Measurements from ENCODE around the gene CHD5. TPM values are rescaled to one million over a fixed set of nuclear protein-coding genes. Genes with fewer than 3 reads are reported as not detected.

Gene CHD5
- total and polyA plus RNA-seq, 12 donors = 0.01 to 0.78 (median 0.17) TPM

DNA sequence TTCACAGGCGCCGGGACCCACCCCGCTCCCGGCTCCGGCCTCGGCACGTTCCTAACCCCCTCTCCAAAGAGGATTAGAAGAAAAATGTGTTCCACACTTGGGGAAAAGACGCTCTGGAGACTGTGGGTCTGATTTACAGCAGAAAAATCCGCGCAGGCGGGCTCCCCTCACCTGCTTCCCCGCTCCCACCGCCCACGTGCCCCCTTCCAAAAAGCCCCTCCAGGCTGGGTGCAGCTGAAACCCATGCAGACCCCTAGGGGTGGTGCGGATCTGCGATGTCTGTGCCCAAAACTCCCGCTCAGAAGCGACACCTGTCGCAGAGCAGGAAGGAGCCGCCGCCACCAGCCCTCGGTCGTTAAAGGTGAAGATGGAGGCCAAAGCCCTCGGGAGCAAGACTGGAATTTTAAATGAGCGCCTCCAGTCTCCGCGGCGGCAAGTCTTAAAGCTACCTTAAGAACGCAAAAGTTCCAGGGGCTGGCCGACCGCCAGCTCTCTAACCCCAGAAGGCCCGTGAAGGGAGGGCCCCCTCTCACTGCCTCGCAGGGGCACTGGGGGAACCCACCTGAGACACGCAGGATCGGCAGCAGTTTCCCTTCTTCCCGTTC is 688 bp upstream of the CHD5 start:
- intact Hi-C loops (cut with DNase I) = loop anchor here in 7 of 10 donors (10.0 kb wide), 2 partner anchors 64 to 126 kb away; partner anchors contain the start of gene HES3 (in 1 of the 7)
- TF ChIP-seq, protein P1, sequence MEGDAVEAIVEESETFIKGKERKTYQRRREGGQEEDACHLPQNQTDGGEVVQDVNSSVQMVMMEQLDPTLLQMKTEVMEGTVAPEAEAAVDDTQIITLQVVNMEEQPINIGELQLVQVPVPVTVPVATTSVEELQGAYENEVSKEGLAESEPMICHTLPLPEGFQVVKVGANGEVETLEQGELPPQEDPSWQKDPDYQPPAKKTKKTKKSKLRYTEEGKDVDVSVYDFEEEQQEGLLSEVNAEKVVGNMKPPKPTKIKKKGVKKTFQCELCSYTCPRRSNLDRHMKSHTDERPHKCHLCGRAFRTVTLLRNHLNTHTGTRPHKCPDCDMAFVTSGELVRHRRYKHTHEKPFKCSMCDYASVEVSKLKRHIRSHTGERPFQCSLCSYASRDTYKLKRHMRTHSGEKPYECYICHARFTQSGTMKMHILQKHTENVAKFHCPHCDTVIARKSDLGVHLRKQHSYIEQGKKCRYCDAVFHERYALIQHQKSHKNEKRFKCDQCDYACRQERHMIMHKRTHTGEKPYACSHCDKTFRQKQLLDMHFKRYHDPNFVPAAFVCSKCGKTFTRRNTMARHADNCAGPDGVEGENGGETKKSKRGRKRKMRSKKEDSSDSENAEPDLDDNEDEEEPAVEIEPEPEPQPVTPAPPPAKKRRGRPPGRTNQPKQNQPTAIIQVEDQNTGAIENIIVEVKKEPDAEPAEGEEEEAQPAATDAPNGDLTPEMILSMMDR (IDR thresholded peaks at IDR 0.05) = no peak
- Histone ChIP-seq H3K4me1 (peaks cover 3 to 23% (median 18%) of the 10 kb centered on the region in 9 donors), H3K9me3 (no peaks in the 10 kb centered on the region), H3K4me3 (no peak overlapping the region), H3K27me3 (peaks cover 20 to 60% (median 44%) of the 10 kb centered on the region in 7 donors), H3K27ac (no peak overlapping the region), H3K36me3 (peaks cover 0 to 17% (median 3%) of the 10 kb centered on the region in 9 donors)
- no peak for ATAC-seq
- DNase-seq = no peak
- 4 to 7% methylated on average over 32 to 36 of the region's 36 CpGs for WGBS, 2 donors

DNA sequence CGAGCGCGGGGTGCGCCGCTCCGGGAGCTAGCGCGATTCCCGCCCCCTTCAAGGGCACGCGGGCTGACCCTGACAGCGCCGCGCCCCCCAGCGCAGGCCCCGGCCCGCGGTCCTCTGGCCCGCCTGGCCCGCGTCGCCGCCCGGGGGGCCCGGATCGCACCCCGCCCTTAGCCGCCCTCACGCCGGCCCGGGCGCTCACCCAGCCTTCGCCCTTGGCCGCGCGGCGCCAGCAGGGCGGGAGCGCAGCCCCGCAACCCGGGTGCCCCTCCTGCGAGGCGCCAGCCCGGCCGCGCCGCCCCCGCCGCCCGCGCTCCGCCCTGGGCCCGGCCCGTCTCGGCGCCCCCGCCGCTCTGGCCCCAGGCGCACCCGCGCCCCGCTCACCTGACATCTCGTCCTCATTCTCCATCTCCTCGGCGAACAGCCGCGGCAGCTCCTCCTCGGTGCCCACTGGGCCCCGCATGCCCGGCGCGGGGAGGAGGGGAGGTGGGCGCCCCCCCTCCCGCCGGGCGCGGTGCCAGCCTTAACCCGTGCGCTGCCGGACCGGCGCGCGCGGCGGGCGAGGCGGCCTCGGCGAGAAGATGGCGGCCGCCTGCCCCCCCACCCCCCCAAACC is 451 bp downstream of the CHD5 start:
- TF ChIP-seq, protein P1 (IDR thresholded peaks at IDR 0.05) = no peak
- intact Hi-C loops (cut with DNase I) = loop anchor here in 9 of 10 donors (10.0 kb wide), 3 partner anchors 65 to 135 kb away; partner anchors contain the start of genes HES3 (in 1 of the 9) and KCNAB2 (in 1 of the 9)
- Histone ChIP-seq H3K27me3 (peaks cover 20 to 60% (median 51%) of the 10 kb centered on the region in 7 donors), H3K27ac (no peak overlapping the region), H3K36me3 (peaks cover 0 to 6% (median 0%) of the 10 kb centered on the region in 9 donors), H3K4me3 (peak overlapping the region in 7 of 10 donors; percentile 17 to 43 (median 33)), H3K4me1 (peaks cover 3 to 23% (median 18%) of the 10 kb centered on the region in 9 donors), H3K9me3 (no peaks in the 10 kb centered on the region)
- DNase-seq (no peak), ATAC-seq (peak in 1 of 8 donors; percentile 21)
- WGBS, 2 donors = 1% methylated on average over 44 to 89 of the region's 92 CpGs

DNA sequence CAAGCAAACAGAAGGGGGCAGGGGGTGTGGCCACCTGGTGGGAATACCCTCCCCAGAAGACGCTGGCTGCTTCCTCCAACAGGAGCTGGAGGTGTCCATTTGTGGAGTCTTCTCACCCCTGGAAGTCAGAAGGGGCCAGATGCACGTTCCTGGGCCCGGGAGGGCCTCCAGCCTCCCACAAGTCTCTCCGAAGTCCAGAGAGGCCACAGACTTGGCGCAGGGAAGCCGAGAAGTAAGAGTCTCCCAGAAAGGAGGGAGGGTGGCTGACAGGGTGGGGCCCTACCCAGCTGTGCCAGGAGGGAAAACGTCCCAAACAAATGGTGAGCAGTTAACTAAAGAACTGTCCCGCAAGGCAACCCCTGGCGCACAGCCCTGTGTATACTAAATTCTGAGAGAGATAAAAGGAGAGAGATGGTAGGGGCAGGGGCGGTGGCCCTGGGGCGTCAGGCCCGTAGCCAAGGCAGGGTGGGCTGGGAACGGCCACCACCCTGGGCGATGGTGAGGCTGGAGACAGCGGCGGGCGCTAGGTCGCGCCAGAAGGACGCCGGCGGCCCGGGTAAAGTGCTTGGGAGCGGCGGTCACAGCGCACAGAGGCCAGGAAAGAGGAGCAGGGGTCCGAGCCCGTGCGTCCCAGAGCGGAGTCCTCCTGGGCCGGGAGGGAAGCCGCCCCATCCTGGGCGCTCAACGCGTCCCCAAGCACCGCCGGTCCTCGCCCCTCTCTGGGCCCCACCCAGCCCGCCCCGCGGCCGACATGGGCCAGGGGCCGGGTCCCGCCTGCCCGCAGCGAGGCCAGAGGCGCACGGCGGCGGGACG is 1.2 kb downstream of the CHD5 start:
- Histone ChIP-seq H3K9me3 (no peaks in the 10 kb centered on the region), H3K27me3 (peaks cover 20 to 63% (median 54%) of the 10 kb centered on the region in 7 donors), H3K4me3 (peak overlapping the region in 9 of 10 donors; percentile 5 to 43 (median 29)), H3K36me3 (no peaks in the 10 kb centered on the region), H3K4me1 (peaks cover 3 to 22% (median 18%) of the 10 kb centered on the region in 9 donors), H3K27ac (no peak overlapping the region)
- peak in 2 of 8 donors; percentile 20 to 24 for ATAC-seq
- TF ChIP-seq, protein P1 (IDR thresholded peaks at IDR 0.05) = no peak
- intact Hi-C loops (cut with DNase I) = loop anchor here in 2 of 10 donors (10.0 kb wide), 2 partner anchors 124 to 134 kb away; partner anchors contain the start of gene KCNAB2 (in 1 of the 2)
- 4 to 6% methylated on average over 42 to 51 of the region's 51 CpGs for WGBS, 2 donors
- no peak for DNase-seq
